ENCODE results near the gene CCDC18. TPM values are rescaled to one million over a fixed set of nuclear protein-coding genes. Genes with fewer than 3 reads are reported as not detected.

The CCDC18 gene
- total RNA-seq, 6 experiments from 2014 or later, result 2.3 to 6.9 (median 3.5) TPM

GRCh38 chr1:93223023-93223675 is 42.6 kb downstream of the CCDC18 start:
- no peaks in the 10 kb centered on the region for H3K27me3 ChIP-seq
- no peak overlapping the region for H3K4me3 ChIP-seq
- H3K27ac ChIP-seq, result no peak overlapping the region
- H3K36me3 ChIP-seq, result no peaks in the 10 kb centered on the region
- intact Hi-C loops (cut with DNase I), result no loop called here
- WGBS (ENCODE audit: insufficient coverage, low coverage, low lambda C conversion rate, missing lambda C conversion rate), result 97% methylated on average over 2 of the region's 2 CpGs
- ATAC-seq, result no peak
- peaks cover 0 to under 1% (median 0%) of the 10 kb centered on the region in 4 donors for H3K4me1 ChIP-seq
- DNase-seq, result no peak
- H3K9me3 ChIP-seq, result no peaks in the 10 kb centered on the region
- TF ChIP-seq CTCF (IDR thresholded peaks at IDR 0.05) (no peak), POLR2A (IDR thresholded peaks at IDR 0.05) (no peak)

- TF ChIP-seq CTCF (IDR thresholded peaks at IDR 0.05) (no peak), POLR2A (IDR thresholded peaks at IDR 0.05) (no peak)
- intact Hi-C loops (cut with DNase I), result no loop called here
- Histone ChIP-seq H3K36me3 (no peaks in the 10 kb centered on the region), H3K27ac (no peak overlapping the region), H3K27me3 (no peaks in the 10 kb centered on the region), H3K4me3 (no peak overlapping the region), H3K4me1 (peaks cover 0 to 7% (median 0%) of the 10 kb centered on the region in 4 donors), H3K9me3 (no peaks in the 10 kb centered on the region)
- no peak for ATAC-seq
- DNase-seq, result no peak
These were observed 54.7 kb downstream of the CCDC18 start for GRCh38 chr1:93235261-93235660.

- ATAC-seq (no peak), DNase-seq (no peak)
- Histone ChIP-seq H3K4me3 (no peak overlapping the region), H3K27ac (no peak overlapping the region), H3K27me3 (no peaks in the 10 kb centered on the region), H3K9me3 (no peaks in the 10 kb centered on the region), H3K36me3 (no peaks in the 10 kb centered on the region), H3K4me1 (peaks cover 0 to 7% (median 0%) of the 10 kb centered on the region in 4 donors)
- intact Hi-C loops (cut with DNase I), result no loop called here
- TF ChIP-seq CTCF (IDR thresholded peaks at IDR 0.05), result no peak
- TF ChIP-seq POLR2A (IDR thresholded peaks at IDR 0.05), result no peak
These were observed 56.5 kb downstream of the CCDC18 start for GRCh38 chr1:93237021-93237420.

- WGBS (ENCODE audit: insufficient coverage, low coverage, low lambda C conversion rate, missing lambda C conversion rate), result 14% methylated on average over 1 of the region's 1 CpG
- ATAC-seq, result peak in 2 of 4 donors; percentile 53 to 54
These were observed 57.9 kb downstream of the CCDC18 start for GRCh38 chr1:93238425-93238824.

More at GRCh38 chr1:93238425-93238824, 57.9 kb downstream of the CCDC18 start:
- Histone ChIP-seq H3K27ac (no peak overlapping the region), H3K4me1 (peaks cover 0 to 7% (median 0%) of the 10 kb centered on the region in 4 donors), H3K27me3 (no peaks in the 10 kb centered on the region), H3K36me3 (no peaks in the 10 kb centered on the region), H3K4me3 (no peak overlapping the region), H3K9me3 (no peaks in the 10 kb centered on the region)
- TF ChIP-seq POLR2A (IDR thresholded peaks at IDR 0.05) (no peak), CTCF (IDR thresholded peaks at IDR 0.05) (no peak)
- intact Hi-C loops (cut with DNase I), result no loop called here
- no peak for DNase-seq
